Mucosa of gallbladder (tissue), 1 donor: ENCODE measurements around the gene MACO1. TPM values are rescaled to one million over a fixed set of nuclear protein-coding genes. Genes with fewer than 3 reads are reported as not detected.

Experiments
- DNase-seq: peaks from one replicate; pipeline ENCODE4 v3.0.0-alpha.2; 2020; ENCODE audit warnings: low spot score
- total RNA-seq: library from RNA; stranded (reverse); gene quantifications from one replicate; pipeline ENCODE4 v1.2.1, GENCODE V29; 2021
- donor health status: DM: no; HTN: no; CAD: no.

Gene MACO1
- total RNA-seq, 1 donor from 2014 or later: 29.9 TPM

DNA sequence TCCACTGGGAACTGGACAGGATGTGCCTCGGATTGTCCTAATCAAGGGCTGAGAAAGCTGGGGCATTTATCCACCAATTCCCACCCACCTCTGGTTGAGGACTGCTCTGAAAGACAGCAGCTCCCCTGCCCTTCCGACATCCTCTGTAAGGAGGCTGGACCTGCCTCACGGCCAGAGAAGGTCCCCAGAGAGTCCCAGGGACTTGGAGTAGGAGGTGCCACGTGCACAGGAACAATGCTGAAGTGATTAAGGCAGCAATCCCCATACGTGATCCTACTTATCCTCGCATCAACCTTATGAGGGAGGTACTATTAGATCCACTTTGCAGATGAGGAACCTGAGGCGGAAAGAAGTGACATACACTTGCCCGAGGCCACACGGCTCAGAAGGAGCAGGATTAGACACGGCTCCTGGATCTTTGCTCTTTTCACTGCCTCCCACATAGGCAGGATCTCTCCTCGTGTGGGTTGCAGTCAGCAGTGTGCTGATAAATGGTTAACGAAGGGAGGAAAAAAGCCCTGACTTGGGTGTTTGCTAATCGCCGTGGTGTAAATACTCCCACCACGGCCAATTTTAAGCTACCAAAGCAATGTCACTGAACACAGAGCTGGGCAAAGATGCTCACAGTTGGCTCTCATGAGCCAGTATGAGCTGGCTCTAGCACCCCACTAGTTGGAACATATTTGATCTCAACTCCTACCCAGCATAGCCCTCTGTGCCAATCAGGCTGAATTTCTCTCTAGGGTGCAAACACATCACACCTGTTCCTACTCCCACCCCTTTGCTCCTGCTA is 94.1 kb downstream of the MACO1 start:
- DNase-seq: no peak

DNA sequence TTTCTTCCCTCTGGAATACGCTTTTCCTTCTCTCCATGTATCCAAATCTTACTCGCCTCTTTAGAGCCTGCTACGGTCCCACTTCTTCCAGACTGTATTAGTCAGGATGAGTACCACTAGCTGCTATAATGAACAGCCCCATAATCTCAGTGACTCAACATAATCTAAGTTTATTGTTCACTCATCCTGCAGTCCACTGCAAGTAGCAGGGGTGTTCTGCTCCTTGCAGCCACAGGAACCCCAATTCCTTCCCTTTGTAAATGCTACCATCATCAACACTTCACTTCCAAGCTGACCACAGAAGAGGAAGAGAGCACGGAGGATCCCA is 94.6 kb downstream of the MACO1 start:
- DNase-seq: no peak

DNA sequence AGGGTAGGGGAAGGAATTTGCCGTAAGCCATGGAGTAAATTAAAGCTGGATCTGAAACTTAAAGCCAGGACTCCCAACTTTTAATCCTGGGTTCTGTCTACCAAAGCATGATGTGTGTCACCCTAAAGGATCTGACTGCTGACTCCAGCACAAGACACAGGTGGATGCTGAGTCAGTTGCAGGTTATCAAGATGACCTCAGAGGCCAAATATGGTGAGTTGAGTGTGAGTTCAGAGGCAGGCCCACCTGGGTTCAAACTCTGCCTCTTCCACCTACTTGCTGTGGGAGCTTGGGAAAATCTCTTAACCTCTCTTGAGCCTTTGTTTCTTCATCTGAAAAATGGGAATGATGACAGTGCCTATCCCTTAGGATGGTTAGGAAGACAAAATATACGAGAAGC is 96.1 kb downstream of the MACO1 start:
- DNase-seq: no peak

DNA sequence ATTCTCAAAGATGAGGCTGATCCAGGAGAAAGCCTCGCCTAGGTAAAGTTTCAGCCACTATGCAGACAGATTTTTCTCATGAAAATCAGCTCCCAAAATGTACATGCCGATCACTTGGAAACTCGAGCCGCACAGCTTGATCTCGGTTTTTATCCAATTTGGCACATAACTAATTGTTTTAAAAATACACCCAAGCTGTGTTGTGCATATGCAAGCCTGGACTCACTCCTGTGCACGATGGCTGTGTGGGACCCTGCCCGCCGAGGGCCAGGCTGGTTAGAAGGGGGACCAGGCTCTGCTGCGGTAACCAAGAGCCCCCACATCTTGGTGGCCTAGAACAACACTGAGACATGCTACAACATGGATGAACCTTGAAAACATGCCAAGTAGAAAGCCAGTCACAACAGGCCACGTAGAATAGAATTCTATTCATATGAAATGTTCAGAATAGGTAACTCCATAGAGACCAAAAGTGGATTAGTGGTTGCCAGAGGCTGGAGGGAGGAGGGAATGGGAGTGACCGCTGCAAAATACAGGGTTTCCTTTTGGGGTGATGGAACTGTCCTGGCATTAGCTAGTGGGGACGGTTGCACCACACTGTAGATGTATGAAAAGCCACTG is 96.6 kb downstream of the MACO1 start:
- DNase-seq: no peak

DNA sequence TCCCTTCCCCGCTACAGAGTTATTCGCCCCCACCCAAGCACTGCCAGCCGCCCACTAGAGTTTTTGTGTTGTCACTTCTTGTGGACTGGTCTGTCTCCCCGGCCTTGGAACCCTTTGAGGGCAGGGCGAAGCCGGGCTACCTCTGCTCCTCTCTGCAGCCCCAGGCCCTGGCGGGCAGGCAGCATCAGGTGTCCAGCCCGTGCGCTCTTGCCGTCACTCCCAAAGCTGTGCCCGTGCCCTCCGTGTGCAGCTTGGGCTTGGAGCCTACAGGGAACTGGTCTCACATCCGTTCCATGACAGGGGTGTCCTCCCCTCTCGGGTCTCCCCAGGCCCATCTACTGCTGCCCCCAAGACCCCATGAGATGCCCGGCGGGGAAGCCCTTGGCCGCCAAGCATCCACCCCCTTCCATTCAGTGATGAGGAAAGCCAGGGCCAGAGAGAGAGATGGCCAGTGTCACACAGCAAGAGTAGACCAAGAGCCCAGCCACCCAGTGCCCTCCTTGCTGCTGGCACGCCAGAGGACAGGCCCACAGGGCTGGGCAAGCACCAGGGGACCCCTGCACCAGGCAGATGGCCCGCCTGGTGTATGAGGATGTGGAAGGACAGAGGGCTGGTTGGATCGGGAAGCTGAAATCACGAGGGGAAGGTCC is 97.4 kb downstream of the MACO1 start:
- DNase-seq: no peak

DNA sequence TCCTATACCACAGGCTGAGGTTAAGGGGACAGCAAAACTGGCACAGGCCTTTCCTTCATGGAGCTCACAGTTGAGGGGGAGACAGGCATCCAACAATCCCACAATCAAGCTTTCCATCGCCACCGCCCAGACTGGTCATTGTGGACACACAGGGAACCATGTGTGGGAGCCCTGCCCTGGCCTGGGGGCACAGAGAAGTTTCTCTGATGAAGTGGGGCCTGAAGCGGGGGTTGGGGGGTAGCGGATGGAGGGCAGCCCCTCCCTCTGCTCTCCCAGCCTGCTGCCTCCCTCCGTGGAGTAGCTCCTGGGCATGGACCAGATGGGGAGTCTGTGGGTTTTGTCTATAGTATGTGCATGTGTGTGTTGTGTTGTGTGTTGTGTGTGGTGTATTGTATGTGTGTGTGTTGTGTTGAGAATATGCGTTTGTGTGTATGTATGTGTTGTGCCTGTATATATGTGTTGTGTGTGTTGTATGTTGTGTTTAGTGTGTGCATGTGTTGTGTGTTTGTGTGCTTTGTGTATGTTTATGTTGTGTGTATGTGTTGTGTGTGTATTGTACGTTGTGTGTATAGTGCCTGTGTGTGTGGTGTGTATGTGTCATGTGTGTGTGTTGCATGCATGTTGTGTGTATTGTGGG is 98.3 kb downstream of the MACO1 start:
- DNase-seq: no peak

DNA sequence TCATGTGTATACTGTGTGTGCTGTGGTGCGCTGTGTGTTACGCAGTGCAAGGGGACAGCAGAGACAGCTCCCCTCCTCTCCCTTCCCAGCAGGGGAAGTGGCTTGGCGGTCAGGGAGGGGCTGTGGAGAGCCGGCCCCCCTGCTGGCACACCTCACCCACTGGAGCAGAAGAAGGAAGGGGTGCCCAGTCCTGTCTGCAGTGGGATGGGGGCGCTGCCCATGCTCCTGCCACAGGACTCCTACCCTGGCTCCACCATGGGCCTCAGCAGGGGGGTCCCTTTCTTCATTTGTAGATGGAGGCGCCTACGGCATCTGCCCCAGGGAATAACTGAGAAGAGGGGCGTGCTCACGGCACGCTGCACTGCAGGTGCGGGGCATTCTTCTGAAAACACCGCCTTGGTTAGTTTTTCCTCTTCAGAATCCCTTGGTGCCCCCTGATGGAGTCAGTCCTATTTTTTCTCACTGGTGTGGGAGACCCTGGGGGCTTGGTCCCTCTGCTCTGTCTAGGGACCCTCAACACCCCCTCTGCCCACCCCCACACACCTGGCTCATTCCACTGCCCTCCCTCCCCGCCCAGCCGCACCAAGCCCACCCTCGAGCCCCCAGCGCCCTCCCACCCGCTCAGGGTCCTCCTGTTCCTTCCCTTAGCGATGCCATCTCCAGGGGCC is 99.0 kb downstream of the MACO1 start:
- no peak for DNase-seq

DNA sequence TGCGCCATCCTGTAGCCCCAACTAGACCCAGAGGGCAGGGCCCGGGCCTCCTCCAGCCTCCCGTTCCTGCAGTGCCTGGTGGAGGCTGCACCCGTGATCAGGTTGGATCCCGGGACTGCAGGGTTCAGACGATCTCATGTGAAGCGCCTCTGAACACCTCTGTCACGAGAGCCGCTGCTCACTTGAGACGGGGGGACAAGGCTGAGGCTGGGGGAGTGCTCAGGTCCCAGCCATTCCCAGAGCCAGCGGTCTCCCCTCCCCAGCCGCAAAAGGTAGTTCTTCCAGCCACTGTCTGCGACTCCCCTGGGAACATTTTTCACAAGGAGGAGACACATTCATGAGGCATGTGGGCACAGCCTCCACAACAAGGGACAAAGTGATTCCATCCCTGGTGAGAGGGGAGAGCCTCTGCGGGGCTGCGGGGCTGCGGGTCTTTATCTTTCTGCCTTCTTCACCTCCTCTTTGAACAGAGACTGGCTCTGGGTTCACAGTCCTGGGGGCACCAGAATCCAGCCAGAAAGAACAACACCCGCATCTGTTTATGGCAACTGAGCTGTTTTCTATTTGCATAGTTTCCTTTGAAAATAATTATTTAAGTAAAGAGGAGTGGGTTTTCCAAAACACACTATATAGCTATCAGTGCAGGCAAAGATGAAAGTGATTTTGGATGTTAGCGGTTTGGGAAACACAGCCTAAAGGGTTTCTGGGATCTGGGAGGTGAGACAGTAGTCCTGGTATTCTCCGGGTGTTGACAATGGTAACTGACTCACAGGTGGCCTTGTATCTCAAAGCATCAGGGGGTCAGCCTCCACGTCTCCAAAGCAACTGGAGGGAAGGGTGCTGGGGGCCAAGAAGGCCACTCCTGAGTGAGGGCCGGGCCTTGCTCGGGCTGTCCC is 99.7 kb downstream of the MACO1 start:
- DNase-seq: no peak

DNA sequence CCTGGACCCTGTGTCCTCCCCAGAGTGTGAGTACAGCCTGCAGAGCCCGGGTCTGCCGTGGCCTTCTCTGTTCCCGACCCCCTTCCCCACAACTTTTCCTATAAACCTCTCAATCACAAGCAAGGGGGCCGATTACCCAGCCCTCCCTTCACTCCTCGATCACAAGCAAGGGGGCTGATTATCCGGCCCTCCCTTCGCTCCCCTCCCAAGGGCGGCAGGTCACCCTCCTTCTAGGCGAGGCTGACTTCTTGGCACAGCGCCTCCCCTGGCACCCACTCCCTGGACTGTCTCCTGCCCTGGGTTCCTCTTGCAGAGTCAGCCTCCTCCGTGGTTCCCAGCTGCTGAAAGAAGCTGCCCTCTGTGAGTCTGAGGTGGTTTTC is 100.4 kb downstream of the MACO1 start:
- no peak for DNase-seq

DNA sequence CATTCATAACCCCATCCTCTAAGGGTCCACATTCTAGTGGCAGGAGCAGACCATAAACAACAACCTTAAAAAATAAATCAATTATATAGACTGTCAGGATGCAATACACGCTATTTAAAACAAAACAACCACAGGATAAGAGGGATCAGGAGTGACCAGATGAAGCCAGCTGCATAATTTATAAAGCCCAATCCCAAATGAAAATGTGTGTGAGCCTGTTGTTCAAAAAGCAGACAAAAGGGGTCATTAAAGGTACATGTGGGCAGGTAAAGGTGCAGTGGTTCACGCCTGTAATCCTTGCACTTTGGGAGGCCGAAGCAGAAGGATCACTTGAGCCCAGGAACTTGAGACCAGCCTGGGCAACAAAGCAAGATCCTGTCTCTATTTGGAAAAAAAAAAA is 102.3 kb downstream of the MACO1 start:
- DNase-seq: no peak

DNA sequence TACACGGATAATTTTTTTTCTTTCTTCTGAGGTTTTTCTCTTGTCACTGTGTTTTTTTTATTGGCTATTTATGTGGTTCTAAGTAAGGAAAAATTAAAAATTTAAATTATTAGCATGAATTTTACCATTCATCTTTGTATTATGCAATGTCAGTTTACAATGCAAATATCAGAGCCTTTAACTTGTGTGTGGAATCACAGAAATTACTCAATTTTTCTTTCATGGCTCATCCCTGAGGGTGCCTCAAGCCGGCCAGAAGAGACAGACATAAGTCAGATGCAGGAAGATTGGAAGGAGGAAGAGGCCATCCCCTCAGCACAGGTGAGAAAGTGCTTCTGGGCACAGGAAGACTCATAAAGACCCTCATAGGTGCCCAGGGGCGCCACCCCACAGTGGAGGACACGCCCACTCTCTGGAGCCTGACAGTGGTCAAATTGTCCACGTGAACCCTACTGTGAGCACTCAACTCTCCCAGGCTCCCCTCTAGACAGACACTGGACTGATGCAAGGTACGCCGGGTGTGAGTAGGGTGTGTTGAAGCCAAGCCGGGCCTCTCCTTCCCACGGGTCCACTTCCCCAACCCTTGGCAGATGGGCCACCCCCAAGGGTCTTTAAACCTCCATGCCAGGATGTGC is 103.2 kb downstream of the MACO1 start:
- no peak for DNase-seq

DNA sequence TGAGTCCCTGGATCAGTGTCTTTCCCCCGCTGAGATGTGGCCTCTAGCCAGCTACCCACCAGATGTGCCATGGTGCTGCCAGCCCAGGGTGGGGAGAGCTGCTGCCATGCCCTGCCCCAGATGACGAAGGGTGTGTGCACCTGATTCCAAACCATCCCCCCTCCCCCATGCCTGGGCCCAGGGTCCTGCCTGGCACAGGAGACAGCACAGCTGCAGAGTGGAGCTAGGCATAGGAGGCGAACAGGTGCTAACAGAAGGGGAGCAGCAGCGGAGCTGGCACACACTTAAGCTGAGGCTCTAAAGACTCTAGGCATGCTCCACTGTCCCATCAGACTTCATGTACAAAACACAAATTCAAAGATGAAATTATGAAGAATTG is 103.7 kb downstream of the MACO1 start:
- DNase-seq: no peak

DNA sequence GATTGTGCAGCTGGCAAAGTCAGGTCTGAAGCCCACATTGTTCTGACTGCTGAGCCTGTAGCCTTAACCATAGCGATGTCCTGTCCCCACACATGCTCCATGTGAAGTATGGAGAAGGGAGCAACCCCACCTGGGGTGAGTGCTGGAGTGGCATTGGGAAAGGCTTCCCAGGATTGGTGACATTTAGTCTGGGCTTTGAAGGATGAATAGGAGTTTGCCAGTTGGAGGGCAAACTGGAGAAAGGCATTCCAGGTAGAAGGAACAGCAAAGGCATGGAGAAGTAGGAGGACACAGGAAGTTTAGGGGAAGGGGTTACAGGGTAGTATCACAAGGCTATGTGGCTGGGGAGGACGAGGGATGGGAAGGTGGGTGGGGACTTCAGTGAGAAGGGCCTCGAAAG is 105.4 kb downstream of the MACO1 start:
- no peak for DNase-seq

DNA sequence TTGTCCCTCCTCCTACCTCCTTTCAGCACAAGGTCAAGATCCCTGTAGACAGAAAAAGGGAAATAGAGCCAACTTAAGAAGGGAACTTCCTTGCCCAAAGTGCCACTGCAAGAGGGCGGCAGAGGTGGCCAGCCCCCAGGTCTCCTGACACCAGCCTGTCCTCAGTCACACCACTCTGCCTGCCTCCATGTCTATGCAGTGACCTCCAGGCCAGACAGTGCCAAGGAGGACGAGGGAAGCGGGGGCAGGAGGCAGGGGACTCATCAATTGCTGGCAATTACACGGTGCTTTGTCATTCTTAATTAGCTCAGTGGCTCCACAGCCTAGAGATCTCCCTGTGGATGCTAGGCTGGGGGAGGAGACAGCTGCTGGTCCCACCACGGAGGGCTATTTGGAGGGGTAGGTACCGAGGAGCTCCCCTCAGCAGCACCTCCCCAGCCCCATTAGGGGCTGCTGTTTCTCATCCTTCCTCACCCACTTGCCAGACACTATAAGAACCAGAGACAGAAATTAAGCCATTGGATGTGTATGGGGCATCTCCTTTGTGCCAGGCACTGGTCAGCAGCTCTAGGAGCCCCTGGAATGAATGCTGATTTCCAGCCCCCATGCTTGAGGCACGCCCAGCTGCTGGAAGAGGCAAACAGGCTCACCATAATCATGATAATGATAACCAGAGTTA is 106.6 kb downstream of the MACO1 start:
- DNase-seq: no peak

DNA sequence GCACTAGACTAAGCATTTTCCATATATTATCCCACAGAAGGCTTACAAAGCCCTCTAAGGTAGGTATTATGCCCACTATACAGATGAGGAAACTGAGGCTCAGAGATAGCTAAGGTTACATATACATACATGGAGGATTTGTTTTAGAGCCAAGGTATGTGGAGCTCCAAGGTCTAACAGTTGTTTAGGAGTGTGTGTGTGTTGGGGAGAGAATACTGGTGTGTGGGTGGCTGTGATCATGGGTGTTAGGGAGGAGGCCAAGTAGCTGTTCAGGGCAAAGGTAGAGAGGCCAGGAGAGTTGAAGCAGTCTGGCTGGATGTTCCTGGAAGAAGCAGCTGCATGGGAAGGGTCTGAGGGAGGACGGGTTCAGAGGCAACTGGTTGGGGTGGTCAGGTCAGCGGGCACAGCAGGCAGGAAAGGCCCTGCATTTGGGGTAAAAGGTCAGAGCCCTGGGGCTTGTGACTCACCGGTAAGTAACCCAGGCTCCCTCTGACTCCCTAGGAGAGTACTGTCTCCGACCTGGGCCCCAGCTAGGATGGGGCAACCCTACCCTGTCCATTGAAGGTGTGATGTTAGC is 107.6 kb downstream of the MACO1 start:
- no peak for DNase-seq

DNA sequence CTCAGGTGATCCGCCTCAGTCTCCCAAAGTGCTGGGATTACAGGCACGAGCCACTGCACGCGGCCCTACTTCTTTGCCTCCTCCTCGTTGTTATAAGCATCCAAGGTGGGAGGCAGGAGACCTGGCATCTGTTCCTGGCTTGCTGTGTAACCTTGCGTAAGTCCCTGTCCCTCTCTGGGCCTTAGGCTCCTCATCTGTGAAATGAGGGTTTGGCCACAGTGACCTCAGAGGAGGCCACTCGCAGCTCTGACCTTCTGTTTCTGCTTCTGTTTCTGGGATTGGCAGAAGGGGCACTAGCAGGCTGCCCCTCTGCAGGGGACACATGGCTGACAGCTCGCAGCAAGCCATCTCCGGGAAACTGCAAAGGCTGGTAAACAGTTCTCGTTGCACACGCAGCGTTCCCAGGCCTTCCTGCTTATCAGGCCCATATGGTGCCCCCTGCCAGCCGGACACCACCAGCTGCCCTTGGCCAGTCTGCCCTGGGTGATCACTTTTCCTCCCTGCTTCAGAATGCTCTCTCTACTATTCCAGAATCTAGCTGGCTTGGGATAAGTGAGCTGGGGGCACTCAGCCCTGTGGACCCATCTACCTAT is 110.1 kb downstream of the MACO1 start:
- no peak for DNase-seq

DNA sequence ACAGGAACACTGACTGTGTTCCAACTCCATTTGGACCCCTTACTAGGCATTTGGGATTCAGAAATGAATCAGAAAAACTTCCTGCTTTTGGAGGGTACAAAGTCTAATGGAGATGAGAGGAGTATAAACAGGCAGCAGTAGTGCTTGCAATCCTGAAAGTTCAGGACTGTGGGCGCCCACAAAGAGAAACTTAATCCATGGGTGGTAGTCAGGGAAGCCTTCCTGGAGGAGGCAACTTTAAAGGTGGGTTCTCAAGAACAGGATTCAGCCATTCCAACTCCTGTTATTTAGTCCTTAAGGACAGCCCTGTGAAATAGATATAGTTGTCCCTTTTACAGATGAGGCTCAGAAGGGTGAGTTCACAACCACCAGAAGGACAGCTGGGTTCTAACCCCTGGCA is 110.7 kb downstream of the MACO1 start:
- no peak for DNase-seq

DNA sequence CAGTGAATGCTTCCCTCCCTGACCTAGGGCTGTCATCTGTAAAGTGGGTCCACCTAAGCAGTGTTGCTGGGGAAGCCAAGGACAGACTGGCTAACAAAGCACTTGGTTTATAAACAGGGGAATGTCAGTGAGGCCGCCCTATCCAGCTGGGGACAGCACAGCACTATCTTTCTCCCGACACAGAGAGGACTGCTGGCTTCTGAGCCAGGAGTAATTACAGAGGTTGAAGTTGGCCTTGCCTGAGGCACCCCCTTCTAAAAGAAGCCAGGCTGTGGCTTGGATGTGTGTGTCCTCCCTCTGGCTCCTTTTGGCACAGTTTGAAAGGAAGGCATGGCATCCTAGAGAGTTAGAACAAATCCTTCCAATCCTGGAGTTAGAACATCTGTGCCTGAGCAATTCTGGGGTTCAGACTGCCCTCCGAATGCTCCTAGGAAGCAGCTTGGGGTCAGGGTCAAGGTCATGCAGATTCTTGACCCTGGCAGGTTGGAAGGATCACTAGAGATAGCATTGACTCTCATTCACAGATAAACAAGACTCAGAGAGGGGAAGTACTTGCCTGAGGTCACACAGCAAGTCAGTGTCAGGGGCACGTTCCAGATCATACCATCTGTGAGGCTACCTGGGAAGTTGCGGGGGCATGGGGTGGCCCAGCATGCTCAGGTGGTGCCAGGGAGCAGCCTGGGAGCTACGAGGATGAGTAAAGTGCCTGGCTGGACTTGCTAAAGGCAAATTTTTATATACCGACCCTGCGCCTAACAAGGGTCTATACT is 111.4 kb downstream of the MACO1 start:
- DNase-seq: no peak

DNA sequence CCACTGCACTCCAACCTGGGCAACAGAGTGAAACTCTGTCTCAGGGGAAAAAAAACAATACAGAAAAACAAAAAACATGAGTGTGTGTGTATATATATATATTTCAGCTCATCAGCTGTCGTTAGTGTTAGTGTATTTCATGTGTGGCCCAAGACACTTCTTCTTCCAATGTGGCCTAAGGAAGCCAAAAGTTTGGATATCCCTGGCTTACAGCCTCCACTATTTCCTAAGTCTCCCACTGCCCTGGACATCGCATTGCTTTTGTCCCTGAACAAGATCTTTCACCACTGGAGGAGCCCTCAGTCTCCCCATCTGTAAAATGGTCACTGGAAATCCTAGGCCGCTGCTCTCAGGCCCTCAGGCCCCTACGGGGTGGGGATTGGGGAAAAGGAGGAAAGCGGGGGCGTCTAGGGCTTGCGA is 112.3 kb downstream of the MACO1 start:
- no peak for DNase-seq
